Measurements from ENCODE around the gene C19orf44.
"Not testable (repeated sequence)": the region's sequence is repeated elsewhere in the genome, so short reads cannot be mapped to it uniquely, and the experiment has no call there.

Gene C19orf44

GRCh38 chr19:16495982-16496612, at the start of gene C19orf44, which contains the start of gene CALR3:
Gene C19orf44, plus strand, starts transcription at chr19:16496394. Its CDS starts 4,399 bp downstream, at chr19:16500793.
Gene CALR3, minus strand, starts transcription at chr19:16496167. Its CDS starts 38 bp downstream, at chr19:16496129.
- peak; percentile 96 for DNase-seq

GRCh38 chr19:16446724-16447368, 49.3 kb upstream of the C19orf44 start:
- no peak for DNase-seq

GRCh38 chr19:16448872-16449271, 47.3 kb upstream of the C19orf44 start:
- not testable (repeated sequence) for DNase-seq

GRCh38 chr19:16449330-16449961, 46.7 kb upstream of the C19orf44 start:
- no peak for DNase-seq

- DNase-seq, result no peak
Measured at GRCh38 chr19:16452325-16452724, 43.9 kb upstream of the C19orf44 start.

- no peak for DNase-seq
Measured at GRCh38 chr19:16454351-16454918, 41.8 kb upstream of the C19orf44 start.

- no peak for DNase-seq
Measured at GRCh38 chr19:16455489-16455888, 40.7 kb upstream of the C19orf44 start.

GRCh38 chr19:16456652-16457194, 39.5 kb upstream of the C19orf44 start:
- no peak for DNase-seq

- no peak for DNase-seq
Measured at GRCh38 chr19:16457195-16457953, 38.8 kb upstream of the C19orf44 start.

- no peak for DNase-seq
Measured at GRCh38 chr19:16457954-16458331, 38.3 kb upstream of the C19orf44 start.

- DNase-seq, result no peak
Measured at GRCh38 chr19:16458391-16459341, 37.5 kb upstream of the C19orf44 start.

GRCh38 chr19:16459680-16460079, 36.5 kb upstream of the C19orf44 start:
- DNase-seq, result no peak

- no peak for DNase-seq
Measured at GRCh38 chr19:16460454-16460853, 35.7 kb upstream of the C19orf44 start.

GRCh38 chr19:16461630-16462051, 34.6 kb upstream of the C19orf44 start:
- no peak for DNase-seq

GRCh38 chr19:16462757-16463250, 33.4 kb upstream of the C19orf44 start:
- no peak for DNase-seq

- DNase-seq, result no peak
Measured at GRCh38 chr19:16463341-16463990, 32.7 kb upstream of the C19orf44 start.

- DNase-seq, result no peak
Measured at GRCh38 chr19:16463991-16464575, 32.1 kb upstream of the C19orf44 start.

GRCh38 chr19:16465239-16465638, 31.0 kb upstream of the C19orf44 start:
- no peak for DNase-seq

GRCh38 chr19:16466802-16467427, 29.3 kb upstream of the C19orf44 start:
- DNase-seq, result not testable (repeated sequence)

GRCh38 chr19:16467581-16467980, 28.6 kb upstream of the C19orf44 start:
- DNase-seq, result no peak
